Neuronal stem cell (in vitro differentiated cells): ENCODE measurements around the gene ZMIZ1.

Experiments
- DNase-seq: peaks from one replicate; pipeline ENCODE4 v3.0.0-alpha.2; 2013; ENCODE audit warnings: low spot score
- H2AFZ ChIP-seq: one replicate; pipeline ENCODE4 v1.6.1; 2013; ENCODE audit warnings: mild to moderate bottlenecking, low read length, inconsistent platforms
- H2AK5ac ChIP-seq: 2 replicates; pipeline ENCODE4 v1.6.1; 2013; ENCODE audit warnings: low read depth, mild to moderate bottlenecking, inconsistent platforms, low read length, moderate library complexity, mixed read lengths
- H2BK120ac ChIP-seq: 2 replicates; pipeline ENCODE4 v1.6.1; 2013; ENCODE audit warnings: low read depth, mild to moderate bottlenecking, inconsistent platforms, low read length, moderate library complexity, mixed read lengths
- H2BK12ac ChIP-seq: one replicate; pipeline ENCODE4 v1.6.1; 2013; ENCODE audit warnings: low read length, inconsistent platforms
- H2BK15ac ChIP-seq: 2 replicates; pipeline ENCODE4 v1.6.1; 2013; ENCODE audit warnings: mild to moderate bottlenecking, low read length, inconsistent platforms, mixed read lengths
- H2BK5ac ChIP-seq: one replicate; pipeline ENCODE4 v1.6.1; 2013; ENCODE audit warnings: inconsistent platforms, mild to moderate bottlenecking, low read length, moderate library complexity
- H3K14ac ChIP-seq: one replicate; pipeline ENCODE4 v1.6.1; 2013; ENCODE audit warnings: low read length, inconsistent platforms
- H3K18ac ChIP-seq: 2 replicates; pipeline ENCODE4 v1.6.1; 2013; ENCODE audit warnings: low read length, inconsistent platforms
- H3K23ac ChIP-seq: 2 replicates; pipeline ENCODE4 v1.6.1; 2013; ENCODE audit warnings: low read depth, mild to moderate bottlenecking, mixed read lengths, low read length, inconsistent platforms; ENCODE audit not compliant: poor library complexity
- H3K27ac ChIP-seq: replicated peaks from 3 replicates; pipeline ENCODE4 v1.5.1; 2013; ENCODE audit warnings: low read length, inconsistent platforms
- H3K27me3 ChIP-seq, 3 experiments: 2 replicates each; pipeline ENCODE4 v1.6.1; 2013; ENCODE audit warnings: low read length in 3 of 3, mild to moderate bottlenecking in 2 of 3, inconsistent platforms in 1 of 3, low read depth in 1 of 3, mixed read lengths in 1 of 3, moderate library complexity in 1 of 3; ENCODE audit not compliant: control insufficient read depth in 3 of 3, insufficient read depth in 3 of 3
- H3K36me3 ChIP-seq, 2 donors: replicated peaks in 1 of 2; 2 replicates each; pipeline ENCODE4 v1.6.1; 2013; ENCODE audit warnings: low read length in 2 of 2; ENCODE audit not compliant: control insufficient read depth in 2 of 2, insufficient read depth in 2 of 2
- H3K4ac ChIP-seq: 2 replicates; pipeline ENCODE4 v1.6.1; 2013; ENCODE audit warnings: inconsistent platforms, mild to moderate bottlenecking, low read length, moderate library complexity
- H3K4me1 ChIP-seq, 2 donors: 1 replicate in 1 of 2; 2 replicates in 1 of 2; pipeline ENCODE4 v1.6.1; 2013; ENCODE audit warnings: low read length in 2 of 2, low read depth in 1 of 2; ENCODE audit not compliant: control insufficient read depth in 2 of 2, insufficient read depth in 1 of 2
- H3K4me2 ChIP-seq: one replicate; pipeline ENCODE4 v1.6.1; 2013; ENCODE audit warnings: mild to moderate bottlenecking, low read length, inconsistent platforms; ENCODE audit not compliant: insufficient read depth, poor library complexity, severe bottlenecking
- H3K4me3 ChIP-seq, 2 donors: 2 replicates each; pipeline ENCODE4 v1.5.1; 2013; ENCODE audit warnings: low read length in 2 of 2, mild to moderate bottlenecking in 2 of 2, inconsistent platforms in 1 of 2, moderate library complexity in 1 of 2
- H3K79me1 ChIP-seq: one replicate; pipeline ENCODE4 v1.6.1; 2013; ENCODE audit warnings: low read depth, mild to moderate bottlenecking, inconsistent platforms, low read length, moderate library complexity
- H3K9ac ChIP-seq: one replicate; pipeline ENCODE4 v1.6.1; 2013; ENCODE audit warnings: mild to moderate bottlenecking, low read depth, low read length, inconsistent platforms; ENCODE audit not compliant: poor library complexity
- H3K9me3 ChIP-seq, 2 donors: replicated peaks in 1 of 2; 2 replicates each; pipeline versions ENCODE3 to v1.6.1; 2013; ENCODE audit warnings: low read length in 2 of 2, mild to moderate bottlenecking in 2 of 2, inconsistent platforms in 1 of 2, low read depth in 1 of 2, mixed read lengths in 1 of 2, moderate library complexity in 1 of 2; ENCODE audit not compliant: control insufficient read depth in 2 of 2, insufficient read depth in 1 of 2
- H4K8ac ChIP-seq: one replicate; pipeline ENCODE4 v1.6.1; 2013; ENCODE audit warnings: low read depth, mild to moderate bottlenecking, inconsistent platforms, low read length, moderate library complexity
- H4K91ac ChIP-seq: one replicate; pipeline ENCODE4 v1.6.1; 2013; ENCODE audit warnings: low read length, low read depth, mild to moderate bottlenecking, inconsistent platforms; ENCODE audit not compliant: poor library complexity
- WGBS, 2 donors: extraction: QIAGEN DNeasy Blood & Tissue Kit; methylation state at CpG; one replicate each; pipeline ENCODE4 v1.1.7; 2013; ENCODE audit warnings: missing lambda C conversion rate in 2 of 2, mixed read lengths in 1 of 2; ENCODE audit not compliant: insufficient read length in 2 of 2, insufficient replicate concordance in 1 of 2; ENCODE audit errors: extremely low coverage in 2 of 2; 5-methylcytosine and 5-hydroxymethylcytosine counted together

Gene ZMIZ1

DNA sequence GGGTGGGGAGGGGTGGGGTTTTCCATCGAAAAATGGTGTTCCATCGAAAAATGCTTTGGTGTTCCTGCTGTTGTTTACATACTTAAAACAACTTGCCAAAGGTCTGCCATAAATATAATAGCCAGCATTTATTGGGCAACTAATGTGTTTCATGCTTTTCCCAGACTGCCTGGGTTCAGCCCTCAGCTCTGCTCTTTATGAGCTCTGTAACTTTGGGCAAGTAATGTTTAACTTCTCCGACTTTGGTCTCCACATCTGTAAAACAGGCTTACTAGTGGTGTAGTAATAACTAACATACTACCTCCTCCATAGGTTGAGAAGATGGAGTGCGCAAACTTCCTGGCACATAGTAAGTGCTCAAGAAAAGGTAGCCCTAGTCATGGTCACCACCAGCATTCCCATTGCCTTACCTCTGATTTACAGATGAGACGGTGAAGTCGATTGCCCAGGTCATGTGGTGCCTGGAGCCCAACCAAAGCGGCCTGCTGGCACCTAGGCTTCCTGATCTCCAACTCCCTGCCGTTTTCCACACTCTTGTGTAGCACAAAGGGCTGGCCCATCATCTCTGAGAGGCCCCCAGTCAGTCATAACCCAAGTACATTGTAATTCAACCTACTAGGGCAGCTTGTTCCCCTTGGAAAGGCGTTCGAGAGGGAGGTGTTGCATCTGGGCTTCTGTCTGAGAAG, 8.9 kb downstream of the ZMIZ1 start:
- Histone ChIP-seq H3K18ac (no peak overlapping the region), H2BK5ac (no peak overlapping the region), H3K9me3 (no peaks in the 10 kb centered on the region), H3K79me1 (peaks cover 46% of the 10 kb centered on the region), H2AFZ (no peak overlapping the region), H4K91ac (no peak overlapping the region), H3K4me3 (no peak overlapping the region), H3K4me1 (peaks cover 39 to 44% of the 10 kb centered on the region in 2 donors), H3K9ac (no peak overlapping the region), H3K27ac (no peak overlapping the region), H3K4ac (no peak overlapping the region), H3K14ac (no peak overlapping the region), H2AK5ac (no peak overlapping the region), H2BK15ac (no peak overlapping the region), H2BK12ac (no peak overlapping the region), H3K27me3 (no peaks in the 10 kb centered on the region), H3K23ac (no peak overlapping the region), H2BK120ac (no peak overlapping the region), H4K8ac (no peak overlapping the region), H3K4me2 (no peak overlapping the region), H3K36me3 (peaks cover 2 to 21% of the 10 kb centered on the region in 2 donors)
- no CpG with 5 or more reads among the region's 10 CpGs for WGBS, 2 donors
- DNase-seq = no peak

DNA sequence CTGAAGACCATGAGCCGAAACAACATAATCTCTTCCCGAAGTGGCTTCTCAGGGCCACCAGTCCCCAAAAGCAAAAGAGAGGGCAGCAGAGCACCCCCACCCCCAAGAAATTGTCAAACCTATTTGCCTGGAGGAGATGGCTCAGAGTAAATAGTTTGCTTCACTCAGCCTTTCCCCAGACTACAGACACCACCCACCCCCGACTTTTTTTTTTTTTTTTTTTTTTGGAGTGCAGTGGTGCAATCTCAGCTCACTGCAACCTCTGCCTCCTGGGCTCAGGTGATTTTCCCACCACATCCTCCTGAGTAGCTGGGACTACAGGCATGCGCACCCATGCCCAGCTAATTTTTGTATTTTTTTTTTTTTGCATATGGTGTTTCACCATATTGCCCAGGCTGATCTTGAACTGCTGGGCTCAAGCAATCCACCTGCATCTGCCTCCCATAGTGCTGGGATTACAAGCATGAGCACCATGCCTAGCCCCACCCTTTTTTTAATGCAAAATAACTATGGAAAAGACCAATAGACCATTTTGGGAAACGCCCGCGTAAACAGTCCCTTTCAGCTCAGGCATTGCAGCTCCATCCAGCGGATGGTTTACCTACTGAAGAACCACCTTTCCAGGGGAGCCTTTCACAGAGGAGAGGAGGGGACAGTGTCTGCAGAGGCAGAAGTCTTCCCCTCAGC, 9.7 kb downstream of the ZMIZ1 start:
- H2BK12ac ChIP-seq = no peak overlapping the region
- H3K4me1 ChIP-seq = peaks cover 37 to 40% of the 10 kb centered on the region in 2 donors
- H2AK5ac ChIP-seq = no peak overlapping the region
- DNase-seq = no peak
- H2BK120ac ChIP-seq = no peak overlapping the region
- H3K18ac ChIP-seq = no peak overlapping the region
- no peak overlapping the region for H3K4me3 ChIP-seq
- H3K9ac ChIP-seq = no peak overlapping the region
- H4K8ac ChIP-seq = no peak overlapping the region
- H2BK15ac ChIP-seq = no peak overlapping the region
- no peak overlapping the region for H2BK5ac ChIP-seq
- H3K4ac ChIP-seq = no peak overlapping the region
- H3K27me3 ChIP-seq = no peaks in the 10 kb centered on the region
- no peak overlapping the region for H3K23ac ChIP-seq
- H3K14ac ChIP-seq = no peak overlapping the region
- H3K9me3 ChIP-seq = no peaks in the 10 kb centered on the region
- no peak overlapping the region for H3K4me2 ChIP-seq
- H3K27ac ChIP-seq = no peak overlapping the region
- no peak overlapping the region for H2AFZ ChIP-seq
- peaks cover 2 to 21% of the 10 kb centered on the region in 2 donors for H3K36me3 ChIP-seq
- no CpG with 5 or more reads among the region's 8 CpGs for WGBS, 2 donors
- peaks cover 44% of the 10 kb centered on the region for H3K79me1 ChIP-seq
- H4K91ac ChIP-seq = no peak overlapping the region

DNA sequence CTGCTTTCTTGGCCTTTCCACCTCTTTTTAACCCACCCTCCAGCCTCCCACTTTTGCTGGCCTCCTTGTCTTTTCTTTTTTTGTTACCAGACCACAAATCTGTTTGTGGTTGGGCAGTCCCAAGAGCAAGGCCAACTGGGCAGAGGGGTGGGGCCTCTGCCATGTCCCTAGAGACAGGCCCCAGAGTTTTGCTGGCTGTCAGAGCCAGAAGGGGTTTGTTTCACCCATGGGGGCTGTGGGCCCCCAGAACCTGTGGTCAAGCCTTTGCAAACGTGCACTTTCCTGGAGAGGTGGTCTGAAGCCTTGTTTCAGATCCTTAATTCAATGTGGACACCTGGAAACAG, 10.3 kb downstream of the ZMIZ1 start:
- DNase-seq = no peak
- Histone ChIP-seq H4K8ac (no peak overlapping the region), H2BK12ac (no peak overlapping the region), H2BK15ac (no peak overlapping the region), H3K4me3 (no peak overlapping the region), H3K9me3 (no peaks in the 10 kb centered on the region), H4K91ac (no peak overlapping the region), H3K27ac (no peak overlapping the region), H2BK5ac (no peak overlapping the region), H3K27me3 (no peaks in the 10 kb centered on the region), H3K14ac (no peak overlapping the region), H3K4me2 (no peak overlapping the region), H2BK120ac (no peak overlapping the region), H3K9ac (no peak overlapping the region), H2AFZ (no peak overlapping the region), H2AK5ac (no peak overlapping the region), H3K79me1 (peaks cover 41% of the 10 kb centered on the region), H3K4me1 (peaks cover 43% of the 10 kb centered on the region in 2 donors), H3K23ac (no peak overlapping the region), H3K4ac (no peak overlapping the region), H3K36me3 (peaks cover 2 to 18% of the 10 kb centered on the region in 2 donors), H3K18ac (no peak overlapping the region)
- WGBS, 2 donors = no CpG with 5 or more reads among the region's 1 CpG

DNA sequence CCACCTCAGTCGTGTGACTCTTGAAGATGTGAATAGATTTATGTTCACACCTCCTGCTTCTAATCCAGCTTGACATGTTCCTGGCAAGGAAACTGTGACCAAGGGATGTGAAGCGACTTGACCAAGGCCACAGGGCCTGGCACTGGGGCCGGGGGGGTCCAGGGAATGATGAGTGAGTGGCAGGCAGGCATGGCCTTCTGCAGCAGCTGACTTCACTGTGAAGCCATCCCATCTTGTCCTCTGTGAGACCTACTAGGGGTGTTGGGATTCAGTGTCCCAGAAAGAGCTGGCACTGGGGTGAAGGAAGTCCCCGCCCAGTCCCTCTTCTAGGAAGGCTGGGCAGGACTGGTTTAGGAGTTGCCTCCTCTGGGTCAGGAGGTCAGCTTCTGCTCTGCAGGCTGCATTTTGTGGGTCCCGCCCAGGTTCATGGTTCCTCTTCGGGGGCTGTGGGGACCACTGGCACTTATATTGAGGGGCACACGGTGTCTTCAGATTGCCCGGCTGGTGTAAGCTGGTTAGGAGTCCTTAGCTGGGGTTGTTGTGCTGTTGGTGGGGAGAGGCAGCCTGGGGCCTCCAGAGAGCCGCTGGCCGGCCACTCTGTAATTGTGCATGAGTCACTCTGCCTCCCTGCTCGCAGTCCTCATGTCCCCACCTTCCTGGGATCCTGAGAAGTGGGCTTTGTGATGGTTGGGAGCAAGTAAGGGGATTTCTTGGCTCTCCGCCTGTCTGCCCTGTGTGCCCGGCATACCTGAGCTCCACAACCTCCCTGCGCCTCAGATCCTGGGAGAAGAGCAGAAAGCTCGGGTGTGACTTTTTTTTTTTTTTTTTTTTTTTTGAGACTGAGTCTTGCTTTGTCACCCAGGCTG, 11.0 kb downstream of the ZMIZ1 start:
- Histone ChIP-seq H3K27ac (no peak overlapping the region), H3K4me1 (peaks cover 40 to 50% of the 10 kb centered on the region in 2 donors), H3K14ac (no peak overlapping the region), H2AFZ (no peak overlapping the region), H3K27me3 (no peaks in the 10 kb centered on the region), H3K4me3 (no peak overlapping the region), H3K9me3 (no peaks in the 10 kb centered on the region), H2BK120ac (no peak overlapping the region), H4K91ac (no peak overlapping the region), H2AK5ac (no peak overlapping the region), H3K4ac (no peak overlapping the region), H3K18ac (peak overlapping the region; percentile 33), H2BK5ac (no peak overlapping the region), H3K4me2 (no peak overlapping the region), H3K23ac (no peak overlapping the region), H3K79me1 (peaks cover 36% of the 10 kb centered on the region), H3K9ac (no peak overlapping the region), H2BK12ac (no peak overlapping the region), H2BK15ac (no peak overlapping the region), H3K36me3 (peaks cover 2 to 15% of the 10 kb centered on the region in 2 donors), H4K8ac (no peak overlapping the region)
- DNase-seq = no peak
- WGBS, 2 donors = no CpG with 5 or more reads among the region's 15 CpGs
